ENCODE measurements around the gene ONECUT2. TPM values are rescaled to one million over a fixed set of nuclear protein-coding genes. Genes with fewer than 3 reads are reported as not detected.

Gene ONECUT2
- total and polyA plus RNA-seq, 7 donors: under 0.01 to 0.03 TPM; not detected in 5

- WGBS, 2 donors: 94 to 99% methylated on average over 3 of the region's 3 CpGs
- H3K4me3 ChIP-seq: no peak overlapping the region
- no peak for DNase-seq
- no peak for TF ChIP-seq POLR2A (IDR thresholded peaks at IDR 0.05)
- TF ChIP-seq CTCF (IDR thresholded peaks at IDR 0.05): no peak
- TF ChIP-seq POLR2AphosphoS5 (IDR thresholded peaks at IDR 0.05): no peak
- TF ChIP-seq EP300 (IDR thresholded peaks at IDR 0.05): no peak
- H3K4me1 ChIP-seq: peaks cover 0 to 6% (median 5%) of the 10 kb centered on the region in 4 donors
- no peaks in the 10 kb centered on the region for H3K9me3 ChIP-seq
- H3K27ac ChIP-seq: no peak overlapping the region
- H3K27me3 ChIP-seq: peaks cover 0 to 7% (median 0%) of the 10 kb centered on the region in 3 donors
- H3K36me3 ChIP-seq: no peaks in the 10 kb centered on the region
- intact Hi-C loops (cut with DNase I): no loop called here
Observed at GRCh38 chr18:57461652-57462269, 26.6 kb downstream of the ONECUT2 start.

DNA sequence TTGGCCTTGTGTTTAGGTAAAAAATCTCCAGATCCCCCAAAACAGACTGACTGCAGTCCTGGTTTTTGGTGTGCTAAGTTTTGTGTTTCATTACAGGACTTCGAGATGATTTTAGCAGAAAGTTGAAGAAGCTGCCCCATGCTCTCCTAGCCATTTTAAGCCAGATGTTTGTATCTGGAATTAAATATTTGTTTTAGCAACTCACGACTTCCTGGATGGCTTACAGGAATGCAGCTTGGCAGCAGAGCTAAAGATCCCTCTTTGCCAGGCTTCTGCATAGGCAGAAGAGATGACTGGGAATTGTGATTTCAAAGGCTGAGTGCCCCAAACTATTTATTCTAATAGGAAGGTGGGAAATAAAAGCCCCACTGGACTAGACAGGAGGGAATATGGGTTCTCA lies 31.1 kb downstream of the ONECUT2 start:
- intact Hi-C loops (cut with DNase I): no loop called here
- WGBS, 2 donors: 8 to 45% methylated on average over 2 of the region's 2 CpGs
- DNase-seq: no peak

DNA sequence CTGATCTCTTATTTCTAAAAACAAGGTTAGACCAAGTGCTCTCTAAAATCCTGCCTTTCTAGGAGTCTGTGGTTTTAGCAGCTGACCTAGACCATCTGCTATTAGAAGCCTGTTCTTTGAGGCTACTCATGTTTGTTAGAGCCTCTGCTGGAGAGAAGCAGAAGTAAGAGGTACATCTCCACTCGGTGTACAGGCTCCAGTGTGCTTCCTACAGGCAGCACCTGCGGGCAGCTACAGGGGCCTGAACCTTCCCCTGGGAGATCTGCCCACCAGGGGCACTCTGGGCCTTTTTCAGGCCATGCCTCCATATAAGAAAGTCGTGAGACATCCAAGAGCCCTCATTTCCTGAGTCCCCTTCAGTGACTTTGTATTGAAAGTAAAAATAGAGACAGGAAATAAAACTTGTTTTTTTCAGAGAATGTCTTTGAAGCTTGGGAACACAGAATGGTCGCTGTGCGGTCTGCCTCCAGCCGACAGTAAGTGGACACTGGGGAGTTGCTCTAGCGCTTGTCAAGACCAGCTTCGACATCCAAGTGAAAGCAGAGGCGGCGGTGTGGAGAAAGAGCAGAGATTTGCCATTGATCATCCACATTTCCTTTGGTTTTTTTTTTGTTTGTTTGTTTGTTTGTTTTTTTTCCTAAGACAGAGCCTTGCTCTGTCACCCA lies 31.7 kb downstream of the ONECUT2 start:
- no peak for DNase-seq
- 67 to 81% methylated on average over 10 of the region's 10 CpGs for WGBS, 2 donors

More for the DNA sequence above, 31.1 kb downstream of the ONECUT2 start:
- TF ChIP-seq EP300 (IDR thresholded peaks at IDR 0.05) (no peak), POLR2A (IDR thresholded peaks at IDR 0.05) (no peak), CTCF (IDR thresholded peaks at IDR 0.05) (no peak), POLR2AphosphoS5 (IDR thresholded peaks at IDR 0.05) (no peak)
- Histone ChIP-seq H3K27me3 (peaks cover 0 to 7% (median 0%) of the 10 kb centered on the region in 3 donors), H3K27ac (no peak overlapping the region), H3K36me3 (no peaks in the 10 kb centered on the region), H3K9me3 (no peaks in the 10 kb centered on the region), H3K4me1 (peaks cover 0 to 8% (median 6%) of the 10 kb centered on the region in 4 donors), H3K4me3 (no peak overlapping the region)

GRCh38 chr18:57469884-57470283 lies 34.7 kb downstream of the ONECUT2 start:
- Histone ChIP-seq H3K9me3 (no peaks in the 10 kb centered on the region), H3K27ac (no peak overlapping the region), H3K36me3 (no peaks in the 10 kb centered on the region), H3K27me3 (no peaks in the 10 kb centered on the region), H3K4me3 (no peak overlapping the region), H3K4me1 (peaks cover 0 to 8% (median 6%) of the 10 kb centered on the region in 4 donors)
- no peak for TF ChIP-seq EP300 (IDR thresholded peaks at IDR 0.05)
- no peak for TF ChIP-seq POLR2A (IDR thresholded peaks at IDR 0.05)
- no peak for TF ChIP-seq CTCF (IDR thresholded peaks at IDR 0.05)
- TF ChIP-seq POLR2AphosphoS5 (IDR thresholded peaks at IDR 0.05): no peak
- intact Hi-C loops (cut with DNase I): no loop called here
- WGBS, 2 donors: 12 to 67% methylated on average over 3 of the region's 3 CpGs
- no peak for DNase-seq

More for the DNA sequence above, 31.7 kb downstream of the ONECUT2 start:
- Histone ChIP-seq H3K9me3 (no peaks in the 10 kb centered on the region), H3K27ac (no peak overlapping the region), H3K27me3 (peaks cover 0 to under 1% (median 0%) of the 10 kb centered on the region in 3 donors), H3K4me3 (no peak overlapping the region), H3K36me3 (no peaks in the 10 kb centered on the region), H3K4me1 (peaks cover 0 to 8% (median 6%) of the 10 kb centered on the region in 4 donors)
- intact Hi-C loops (cut with DNase I): no loop called here
- TF ChIP-seq EP300 (IDR thresholded peaks at IDR 0.05) (no peak), POLR2AphosphoS5 (IDR thresholded peaks at IDR 0.05) (no peak), POLR2A (IDR thresholded peaks at IDR 0.05) (no peak)

DNA sequence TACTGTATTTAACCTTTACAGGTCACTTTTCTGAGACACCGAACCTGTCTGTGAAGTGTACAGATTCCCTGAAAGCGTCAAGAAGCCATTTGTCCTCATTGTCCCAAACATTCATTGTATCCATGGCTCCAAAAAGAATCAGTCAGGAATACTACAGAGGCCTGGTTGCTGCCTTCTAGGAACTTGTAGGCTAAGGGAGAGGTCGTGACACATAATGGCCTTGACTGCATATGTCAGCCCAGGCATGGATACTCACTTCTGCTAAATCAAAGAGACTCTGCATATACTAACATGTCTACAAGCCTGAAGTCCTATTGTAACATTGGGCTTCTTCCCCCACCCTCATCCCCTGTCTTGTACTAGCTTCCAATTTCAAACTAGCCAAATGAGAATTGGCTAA lies 40.2 kb downstream of the ONECUT2 start:
- no peaks in the 10 kb centered on the region for H3K4me1 ChIP-seq
- intact Hi-C loops (cut with DNase I): no loop called here
- no peaks in the 10 kb centered on the region for H3K36me3 ChIP-seq
- no peaks in the 10 kb centered on the region for H3K9me3 ChIP-seq
- H3K4me3 ChIP-seq: no peak overlapping the region
- WGBS, 2 donors: 81 to 89% methylated on average over 3 of the region's 3 CpGs
- H3K27me3 ChIP-seq: peaks cover 0 to 5% (median 0%) of the 10 kb centered on the region in 3 donors
- no peak for DNase-seq
- TF ChIP-seq EP300 (IDR thresholded peaks at IDR 0.05) (no peak), POLR2AphosphoS5 (IDR thresholded peaks at IDR 0.05) (no peak), POLR2A (IDR thresholded peaks at IDR 0.05) (no peak), CTCF (IDR thresholded peaks at IDR 0.05) (no peak)
- H3K27ac ChIP-seq: no peak overlapping the region

Data from sigmoid colon (tissue), 7 donors.